ENCODE results near the gene TENT4B.

TENT4B gene

DNA sequence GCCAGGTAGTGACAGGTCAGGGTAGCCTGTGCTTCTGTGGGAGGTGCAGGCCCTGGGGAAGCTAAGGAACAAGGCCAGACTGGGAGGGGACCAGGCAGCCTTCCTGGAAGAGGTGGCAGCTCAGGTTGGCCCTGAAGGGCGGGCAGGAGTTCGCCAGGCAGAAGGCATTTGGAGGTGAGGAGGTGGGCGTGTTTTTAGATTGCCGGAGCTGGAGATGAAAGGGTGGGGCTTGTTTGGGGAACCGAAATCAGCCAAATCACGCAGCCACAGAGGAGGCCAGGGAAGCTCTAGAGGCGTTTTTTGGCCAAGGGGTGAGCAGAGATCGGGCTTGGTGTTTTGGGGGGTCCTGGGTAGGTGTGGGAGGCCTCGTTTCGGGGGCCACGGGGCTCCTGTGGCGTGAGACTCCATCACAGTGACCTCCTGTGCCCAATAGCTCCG is 120.8 kb downstream of the TENT4B start:
- peak; percentile 89 for DNase-seq (ENCODE audit: low spot score)
- TF ChIP-seq, protein P1, sequence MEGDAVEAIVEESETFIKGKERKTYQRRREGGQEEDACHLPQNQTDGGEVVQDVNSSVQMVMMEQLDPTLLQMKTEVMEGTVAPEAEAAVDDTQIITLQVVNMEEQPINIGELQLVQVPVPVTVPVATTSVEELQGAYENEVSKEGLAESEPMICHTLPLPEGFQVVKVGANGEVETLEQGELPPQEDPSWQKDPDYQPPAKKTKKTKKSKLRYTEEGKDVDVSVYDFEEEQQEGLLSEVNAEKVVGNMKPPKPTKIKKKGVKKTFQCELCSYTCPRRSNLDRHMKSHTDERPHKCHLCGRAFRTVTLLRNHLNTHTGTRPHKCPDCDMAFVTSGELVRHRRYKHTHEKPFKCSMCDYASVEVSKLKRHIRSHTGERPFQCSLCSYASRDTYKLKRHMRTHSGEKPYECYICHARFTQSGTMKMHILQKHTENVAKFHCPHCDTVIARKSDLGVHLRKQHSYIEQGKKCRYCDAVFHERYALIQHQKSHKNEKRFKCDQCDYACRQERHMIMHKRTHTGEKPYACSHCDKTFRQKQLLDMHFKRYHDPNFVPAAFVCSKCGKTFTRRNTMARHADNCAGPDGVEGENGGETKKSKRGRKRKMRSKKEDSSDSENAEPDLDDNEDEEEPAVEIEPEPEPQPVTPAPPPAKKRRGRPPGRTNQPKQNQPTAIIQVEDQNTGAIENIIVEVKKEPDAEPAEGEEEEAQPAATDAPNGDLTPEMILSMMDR (IDR thresholded peaks at IDR 0.05; ENCODE audit: borderline replicate concordance, control extremely low read depth, extremely low read depth, insufficient read depth, missing control alignments), result no peak
- in situ Hi-C loops (cut with MboI; ENCODE audit: low sequenced_read_pairs, unreplicated experiment), result no loop called here

GRCh38 chr16:50274326-50275097 is 121.4 kb downstream of the TENT4B start:
- TF ChIP-seq, protein P1 (IDR thresholded peaks at IDR 0.05; ENCODE audit: borderline replicate concordance, control extremely low read depth, extremely low read depth, insufficient read depth, missing control alignments), result no peak
- in situ Hi-C loops (cut with MboI; ENCODE audit: low sequenced_read_pairs, unreplicated experiment), result no loop called here
- DNase-seq (ENCODE audit: low spot score), result peak; percentile 83

- in situ Hi-C loops (cut with MboI; ENCODE audit: low sequenced_read_pairs, unreplicated experiment), result no loop called here
- TF ChIP-seq, protein P1 (IDR thresholded peaks at IDR 0.05; ENCODE audit: borderline replicate concordance, control extremely low read depth, extremely low read depth, insufficient read depth, missing control alignments), result no peak
- no peak for DNase-seq (ENCODE audit: low spot score)
These were observed 122.0 kb downstream of the TENT4B start for GRCh38 chr16:50275098-50275415.

GRCh38 chr16:50275428-50276325 is 122.6 kb downstream of the TENT4B start:
- in situ Hi-C loops (cut with MboI; ENCODE audit: low sequenced_read_pairs, unreplicated experiment), result no loop called here
- DNase-seq (ENCODE audit: low spot score), result no peak
- TF ChIP-seq, protein P1 (IDR thresholded peaks at IDR 0.05; ENCODE audit: borderline replicate concordance, control extremely low read depth, extremely low read depth, insufficient read depth, missing control alignments), result no peak

- in situ Hi-C loops (cut with MboI; ENCODE audit: low sequenced_read_pairs, unreplicated experiment), result no loop called here
- no peak for DNase-seq (ENCODE audit: low spot score)
- TF ChIP-seq, protein P1 (IDR thresholded peaks at IDR 0.05; ENCODE audit: borderline replicate concordance, control extremely low read depth, extremely low read depth, insufficient read depth, missing control alignments), result no peak
These were observed 123.2 kb downstream of the TENT4B start for GRCh38 chr16:50276326-50276640.

- in situ Hi-C loops (cut with MboI; ENCODE audit: low sequenced_read_pairs, unreplicated experiment), result no loop called here
- no peak for DNase-seq (ENCODE audit: low spot score)
- TF ChIP-seq, protein P1 (IDR thresholded peaks at IDR 0.05; ENCODE audit: borderline replicate concordance, control extremely low read depth, extremely low read depth, insufficient read depth, missing control alignments), result no peak
These were observed 123.9 kb downstream of the TENT4B start for GRCh38 chr16:50276801-50277555.
